Suprapubic skin (tissue), 4 donors: ENCODE measurements around the gene NR1H4.
"Not testable (repeated sequence)": the region's sequence is repeated elsewhere in the genome, so short reads cannot be mapped to it uniquely, and the experiment has no call there.

ENCODE experiments used
- CTCF ChIP-seq, 2 donors: fragments of 200-600 bp in 1 of 2; fragments of 450-650 bp in 1 of 2; sonication (generic) in 1 of 2; IDR thresholded peaks; one replicate each; pipeline ENCODE4 v1.5.1; 2016 to 2019; ENCODE audit warnings: antibody characterized with exemption in 2 of 2, mild to moderate bottlenecking in 1 of 2, moderate library complexity in 1 of 2
- EP300 ChIP-seq: sonication (generic); formaldehyde crosslinking; IDR thresholded peaks from one replicate; pipeline ENCODE4 v1.6.1; 2017; ENCODE audit warnings: antibody characterized with exemption
- POLR2A ChIP-seq, 2 donors: fragments of 450-650 bp; IDR thresholded peaks; one replicate each; pipeline ENCODE4 v1.6.1; 2017; ENCODE audit warnings: antibody characterized with exemption in 2 of 2, mild to moderate bottlenecking in 2 of 2, moderate library complexity in 2 of 2
- POLR2AphosphoS5 ChIP-seq, 3 donors: sonication (generic); formaldehyde crosslinking; IDR thresholded peaks; one replicate each; pipeline ENCODE4 v1.6.1; 2017; ENCODE audit warnings: antibody characterized with exemption in 3 of 3

- not testable (repeated sequence) for TF ChIP-seq CTCF (IDR thresholded peaks at IDR 0.05); EP300; POLR2A (IDR thresholded peaks at IDR 0.05); POLR2AphosphoS5 (IDR thresholded peaks at IDR 0.05)
Observed at GRCh38 chr12:100430251-100430650, 43.4 kb upstream of the NR1H4 start.
